ENCODE data around the gene EFHD2. TPM values are rescaled to one million over a fixed set of nuclear protein-coding genes. Genes with fewer than 3 reads are reported as not detected.

EFHD2 gene
- total RNA-seq, 1 donor from 2014 or later = 26.0 TPM

- Histone ChIP-seq H3K9ac (ENCODE audit: low read length) (no peak overlapping the region), H2AFZ (ENCODE audit: low read depth, low read length) (no peak overlapping the region), H4K20me1 (ENCODE audit: insufficient read depth, low read length) (peaks cover 64% of the 10 kb centered on the region), H3K9me3 (ENCODE audit: insufficient read depth, low read depth, low read length) (no peaks in the 10 kb centered on the region), H3K27ac (ENCODE audit: low read depth, low read length) (no peak overlapping the region), H3K4me2 (ENCODE audit: low read length) (no peak overlapping the region), H3K36me3 (ENCODE audit: insufficient read depth, low read length) (no peaks in the 10 kb centered on the region), H3K27me3 (ENCODE audit: insufficient read depth, low read length) (no peaks in the 10 kb centered on the region), H3K4me3 (ENCODE audit: insufficient read depth, low read depth, low read length) (no peak overlapping the region), H3K79me2 (ENCODE audit: insufficient read depth, low read length) (peaks cover 25% of the 10 kb centered on the region), H3K4me1 (ENCODE audit: insufficient read depth, low read length) (peaks cover 22% of the 10 kb centered on the region)
- Mint-ChIP-seq H3K27me3 (ENCODE audit: low read depth, unreplicated experiment) (no peaks in the 10 kb centered on the region), H3K4me1 (ENCODE audit: low read depth, unreplicated experiment) (peaks cover 18% of the 10 kb centered on the region), H3K36me3 (ENCODE audit: low read depth, unreplicated experiment) (peaks cover 13% of the 10 kb centered on the region), H3K9me3 (ENCODE audit: unreplicated experiment) (peaks cover 9% of the 10 kb centered on the region), H3K27ac (ENCODE audit: unreplicated experiment) (no peak overlapping the region), H3K4me3 (ENCODE audit: unreplicated experiment) (no peak overlapping the region)
- FAIRE-seq = no peak
- no peak for DNase-seq (ENCODE audit: low read depth)
- TF ChIP-seq EZH2 (IDR thresholded peaks at IDR 0.05; ENCODE audit: insufficient read depth, low read length) = no peak
- no peak for TF ChIP-seq CTCF (IDR thresholded peaks at IDR 0.05; ENCODE audit: insufficient read depth, low read depth, low read length)
Measured at GRCh38 chr1:15425521-15425920, 15.8 kb downstream of the EFHD2 start.

GRCh38 chr1:15425958-15426357 lies 16.3 kb downstream of the EFHD2 start:
- H3K79me2 ChIP-seq (ENCODE audit: insufficient read depth, low read length) = peaks cover 21% of the 10 kb centered on the region
- TF ChIP-seq EZH2 (IDR thresholded peaks at IDR 0.05; ENCODE audit: insufficient read depth, low read length) = no peak
- TF ChIP-seq CTCF (IDR thresholded peaks at IDR 0.05; ENCODE audit: insufficient read depth, low read depth, low read length) = no peak
- Mint-ChIP-seq H3K9me3 (ENCODE audit: unreplicated experiment) (peaks cover 6% of the 10 kb centered on the region), H3K36me3 (ENCODE audit: low read depth, unreplicated experiment) (peaks cover 10% of the 10 kb centered on the region), H3K27me3 (ENCODE audit: low read depth, unreplicated experiment) (no peaks in the 10 kb centered on the region), H3K4me3 (ENCODE audit: unreplicated experiment) (peak overlapping the region; percentile 64), H3K27ac (ENCODE audit: unreplicated experiment) (no peak overlapping the region), H3K4me1 (ENCODE audit: low read depth, unreplicated experiment) (peaks cover 18% of the 10 kb centered on the region)
- no peak overlapping the region for H3K9ac ChIP-seq (ENCODE audit: low read length)
- FAIRE-seq (no peak), DNase-seq (ENCODE audit: low read depth) (no peak)
- no peaks in the 10 kb centered on the region for H3K36me3 ChIP-seq (ENCODE audit: insufficient read depth, low read length)
- H3K27me3 ChIP-seq (ENCODE audit: insufficient read depth, low read length) = no peaks in the 10 kb centered on the region
- no peaks in the 10 kb centered on the region for H3K9me3 ChIP-seq (ENCODE audit: insufficient read depth, low read depth, low read length)
- peaks cover 22% of the 10 kb centered on the region for H3K4me1 ChIP-seq (ENCODE audit: insufficient read depth, low read length)
- H3K27ac ChIP-seq (ENCODE audit: low read depth, low read length) = no peak overlapping the region
- no peak overlapping the region for H2AFZ ChIP-seq (ENCODE audit: low read depth, low read length)
- no peak overlapping the region for H3K4me3 ChIP-seq (ENCODE audit: insufficient read depth, low read depth, low read length)
- peaks cover 60% of the 10 kb centered on the region for H4K20me1 ChIP-seq (ENCODE audit: insufficient read depth, low read length)
- no peak overlapping the region for H3K4me2 ChIP-seq (ENCODE audit: low read length)

GRCh38 chr1:15426492-15427279 lies 17.0 kb downstream of the EFHD2 start:
- FAIRE-seq = no peak
- H3K27ac ChIP-seq (ENCODE audit: low read depth, low read length) = peak overlapping the region; percentile 5
- peak overlapping the region; percentile 10 for H2AFZ ChIP-seq (ENCODE audit: low read depth, low read length)

More at GRCh38 chr1:15426492-15427279, 17.0 kb downstream of the EFHD2 start:
- Histone ChIP-seq H3K4me1 (ENCODE audit: insufficient read depth, low read length) (peaks cover 20% of the 10 kb centered on the region), H4K20me1 (ENCODE audit: insufficient read depth, low read length) (peaks cover 57% of the 10 kb centered on the region), H3K4me3 (ENCODE audit: insufficient read depth, low read depth, low read length) (no peak overlapping the region), H3K27me3 (ENCODE audit: insufficient read depth, low read length) (no peaks in the 10 kb centered on the region), H3K9ac (ENCODE audit: low read length) (no peak overlapping the region), H3K36me3 (ENCODE audit: insufficient read depth, low read length) (no peaks in the 10 kb centered on the region), H3K4me2 (ENCODE audit: low read length) (peak overlapping the region; percentile 23), H3K9me3 (ENCODE audit: insufficient read depth, low read depth, low read length) (no peaks in the 10 kb centered on the region), H3K79me2 (ENCODE audit: insufficient read depth, low read length) (peaks cover 13% of the 10 kb centered on the region)
- DNase-seq (ENCODE audit: low read depth) = peak; percentile 53
- TF ChIP-seq CTCF (IDR thresholded peaks at IDR 0.05; ENCODE audit: insufficient read depth, low read depth, low read length) = no peak
- no peak for TF ChIP-seq EZH2 (IDR thresholded peaks at IDR 0.05; ENCODE audit: insufficient read depth, low read length)
- Mint-ChIP-seq H3K27ac (ENCODE audit: unreplicated experiment) (no peak overlapping the region), H3K4me3 (ENCODE audit: unreplicated experiment) (no peak overlapping the region), H3K36me3 (ENCODE audit: low read depth, unreplicated experiment) (peaks cover 7% of the 10 kb centered on the region), H3K4me1 (ENCODE audit: low read depth, unreplicated experiment) (peaks cover 18% of the 10 kb centered on the region), H3K9me3 (ENCODE audit: unreplicated experiment) (peaks cover 6% of the 10 kb centered on the region), H3K27me3 (ENCODE audit: low read depth, unreplicated experiment) (no peaks in the 10 kb centered on the region)
